ENCODE data around the gene MIGA2. TPM values are rescaled to one million over a fixed set of nuclear protein-coding genes. Genes with fewer than 3 reads are reported as not detected.
"Not testable (repeated sequence)": the region's sequence is repeated elsewhere in the genome, so short reads cannot be mapped to it uniquely, and the experiment has no call there.

The MIGA2 gene
- total and polyA plus RNA-seq, 2 donors = 14.4 to 43.0 TPM

GRCh38 chr9:129107651-129108050, 71.2 kb downstream of the MIGA2 start:
- no peaks in the 10 kb centered on the region for H3K9me3 ChIP-seq (ENCODE audit: control insufficient read depth in 2 of 2, insufficient read depth in 1 of 2, low read length in 1 of 2)
- peaks cover 0 to 4% of the 10 kb centered on the region in 2 donors for H3K36me3 ChIP-seq (ENCODE audit: control insufficient read depth in 2 of 2, insufficient read depth in 2 of 2, low read length in 1 of 2)
- WGBS = 98% methylated on average over 13 of the region's 13 CpGs
- H3K27ac ChIP-seq (ENCODE audit: low read depth in 1 of 2, low read length in 1 of 2) = no peak overlapping the region
- no peak overlapping the region for H3K4me3 ChIP-seq (ENCODE audit: low read length in 2 of 2)
- peaks cover 2 to 11% of the 10 kb centered on the region in 2 donors for H3K27me3 ChIP-seq (ENCODE audit: control insufficient read depth in 2 of 2, insufficient read depth in 1 of 2, low read length in 1 of 2)
- H3K4me1 ChIP-seq (ENCODE audit: control insufficient read depth in 2 of 2, insufficient read depth in 2 of 2, low read length in 2 of 2) = peaks cover 12 to 31% of the 10 kb centered on the region in 2 donors
- no peak for DNase-seq (ENCODE audit: low read depth in 6 of 9, low spot score in 9 of 9)

GRCh38 chr9:129108083-129108804, 71.8 kb downstream of the MIGA2 start:
- Histone ChIP-seq H3K27ac (ENCODE audit: low read depth in 1 of 2, low read length in 1 of 2) (peak overlapping the region in 1 of 2 donors; percentile 17), H3K9me3 (ENCODE audit: control insufficient read depth in 2 of 2, insufficient read depth in 1 of 2, low read length in 1 of 2) (no peaks in the 10 kb centered on the region), H3K36me3 (ENCODE audit: control insufficient read depth in 2 of 2, insufficient read depth in 2 of 2, low read length in 1 of 2) (peaks cover 0 to 4% of the 10 kb centered on the region in 2 donors), H3K27me3 (ENCODE audit: control insufficient read depth in 2 of 2, insufficient read depth in 1 of 2, low read length in 1 of 2) (peaks cover 2 to 11% of the 10 kb centered on the region in 2 donors), H3K4me1 (ENCODE audit: control insufficient read depth in 2 of 2, insufficient read depth in 2 of 2, low read length in 2 of 2) (peaks cover 14 to 30% of the 10 kb centered on the region in 2 donors), H3K4me3 (ENCODE audit: low read length in 2 of 2) (no peak overlapping the region)
- 98% methylated on average over 13 of the region's 13 CpGs for WGBS
- DNase-seq (ENCODE audit: low read depth in 6 of 9, low spot score in 9 of 9) = no peak

- 80% methylated on average over 10 of the region's 10 CpGs for WGBS
- Histone ChIP-seq H3K27me3 (ENCODE audit: control insufficient read depth in 2 of 2, insufficient read depth in 1 of 2, low read length in 1 of 2) (peaks cover 2 to 11% of the 10 kb centered on the region in 2 donors), H3K27ac (ENCODE audit: low read depth in 1 of 2, low read length in 1 of 2) (peak overlapping the region in 1 of 2 donors; percentile 17), H3K4me1 (ENCODE audit: control insufficient read depth in 2 of 2, insufficient read depth in 2 of 2, low read length in 2 of 2) (peaks cover 14 to 28% of the 10 kb centered on the region in 2 donors), H3K4me3 (ENCODE audit: low read length in 2 of 2) (no peak overlapping the region), H3K36me3 (ENCODE audit: control insufficient read depth in 2 of 2, insufficient read depth in 2 of 2, low read length in 1 of 2) (peaks cover 0 to 4% of the 10 kb centered on the region in 2 donors), H3K9me3 (ENCODE audit: control insufficient read depth in 2 of 2, insufficient read depth in 1 of 2, low read length in 1 of 2) (no peaks in the 10 kb centered on the region)
- DNase-seq (ENCODE audit: low read depth in 6 of 9, low spot score in 9 of 9) = no peak
Measured at GRCh38 chr9:129108805-129109536, 72.5 kb downstream of the MIGA2 start.

GRCh38 chr9:129109537-129109903, 73.1 kb downstream of the MIGA2 start:
- Histone ChIP-seq H3K4me3 (ENCODE audit: low read length in 2 of 2) (no peak overlapping the region), H3K27me3 (ENCODE audit: control insufficient read depth in 2 of 2, insufficient read depth in 1 of 2, low read length in 1 of 2) (peaks cover 2 to 11% of the 10 kb centered on the region in 2 donors), H3K9me3 (ENCODE audit: control insufficient read depth in 2 of 2, insufficient read depth in 1 of 2, low read length in 1 of 2) (no peaks in the 10 kb centered on the region), H3K4me1 (ENCODE audit: control insufficient read depth in 2 of 2, insufficient read depth in 2 of 2, low read length in 2 of 2) (peaks cover 15 to 28% of the 10 kb centered on the region in 2 donors), H3K36me3 (ENCODE audit: control insufficient read depth in 2 of 2, insufficient read depth in 2 of 2, low read length in 1 of 2) (peaks cover 0 to 4% of the 10 kb centered on the region in 2 donors), H3K27ac (ENCODE audit: low read depth in 1 of 2, low read length in 1 of 2) (no peak overlapping the region)
- DNase-seq (ENCODE audit: low read depth in 6 of 9, low spot score in 9 of 9) = peak in 1 of 9 donors; percentile 14
- WGBS = 91% methylated on average over 7 of the region's 7 CpGs

GRCh38 chr9:129109952-129110739, 73.7 kb downstream of the MIGA2 start:
- Histone ChIP-seq H3K9me3 (ENCODE audit: control insufficient read depth in 2 of 2, insufficient read depth in 1 of 2, low read length in 1 of 2) (no peaks in the 10 kb centered on the region), H3K4me1 (ENCODE audit: control insufficient read depth in 2 of 2, insufficient read depth in 2 of 2, low read length in 2 of 2) (peaks cover 19 to 33% of the 10 kb centered on the region in 2 donors), H3K27ac (ENCODE audit: low read depth in 1 of 2, low read length in 1 of 2) (peak overlapping the region in 1 of 2 donors; percentile 52), H3K4me3 (ENCODE audit: low read length in 2 of 2) (peak overlapping the region; percentile 52 to 82), H3K36me3 (ENCODE audit: control insufficient read depth in 2 of 2, insufficient read depth in 2 of 2, low read length in 1 of 2) (peaks cover 0 to 4% of the 10 kb centered on the region in 2 donors), H3K27me3 (ENCODE audit: control insufficient read depth in 2 of 2, insufficient read depth in 1 of 2, low read length in 1 of 2) (peaks cover 2 to 11% of the 10 kb centered on the region in 2 donors)
- DNase-seq (ENCODE audit: low read depth in 6 of 9, low spot score in 9 of 9) = peak in 1 of 9 donors; percentile 14
- 11% methylated on average over 64 of the region's 64 CpGs for WGBS

GRCh38 chr9:129110740-129111527, 74.5 kb downstream of the MIGA2 start, which contains the start of the genes CRAT and PTPA:
Gene CRAT, minus strand, starts transcription at chr9:129110793. Its CDS starts 284 bp downstream, at chr9:129110509.
Gene PTPA, plus strand, starts transcription at chr9:129111415. Its CDS starts 186 bp downstream, at chr9:129111601.
- Histone ChIP-seq H3K4me1 (ENCODE audit: control insufficient read depth in 2 of 2, insufficient read depth in 2 of 2, low read length in 2 of 2) (peaks cover 19 to 33% of the 10 kb centered on the region in 2 donors), H3K27ac (ENCODE audit: low read depth in 1 of 2, low read length in 1 of 2) (peak within 1 kb of the TSS; percentile 95 to 96), H3K27me3 (ENCODE audit: control insufficient read depth in 2 of 2, insufficient read depth in 1 of 2, low read length in 1 of 2) (peaks cover 2 to 11% of the 10 kb centered on the region in 2 donors), H3K4me3 (ENCODE audit: low read length in 2 of 2) (peak within 1 kb of the TSS; percentile 82 to 88), H3K36me3 (ENCODE audit: control insufficient read depth in 2 of 2, insufficient read depth in 2 of 2, low read length in 1 of 2) (peaks cover 0 to 4% of the 10 kb centered on the region in 2 donors), H3K9me3 (ENCODE audit: control insufficient read depth in 2 of 2, insufficient read depth in 1 of 2, low read length in 1 of 2) (no peaks in the 10 kb centered on the region)
- under 1% methylated on average over 77 of the region's 77 CpGs for WGBS
- DNase-seq (ENCODE audit: low read depth in 6 of 9, low spot score in 9 of 9) = peak; percentile 76 to 93 (median 86)

- Histone ChIP-seq H3K36me3 (ENCODE audit: control insufficient read depth in 2 of 2, insufficient read depth in 2 of 2, low read length in 1 of 2) (peaks cover 0 to 4% of the 10 kb centered on the region in 2 donors), H3K27me3 (ENCODE audit: control insufficient read depth in 2 of 2, insufficient read depth in 1 of 2, low read length in 1 of 2) (peaks cover 2 to 11% of the 10 kb centered on the region in 2 donors), H3K9me3 (ENCODE audit: control insufficient read depth in 2 of 2, insufficient read depth in 1 of 2, low read length in 1 of 2) (no peaks in the 10 kb centered on the region), H3K27ac (ENCODE audit: low read depth in 1 of 2, low read length in 1 of 2) (peak overlapping the region; percentile 77 to 86), H3K4me1 (ENCODE audit: control insufficient read depth in 2 of 2, insufficient read depth in 2 of 2, low read length in 2 of 2) (peaks cover 19 to 33% of the 10 kb centered on the region in 2 donors), H3K4me3 (ENCODE audit: low read length in 2 of 2) (peak overlapping the region; percentile 82 to 88)
- peak in 2 of 9 donors; percentile 28 to 49 for DNase-seq (ENCODE audit: low read depth in 6 of 9, low spot score in 9 of 9)
- WGBS = 1% methylated on average over 37 of the region's 37 CpGs
Measured at GRCh38 chr9:129111528-129112151, 75.2 kb downstream of the MIGA2 start.

GRCh38 chr9:129112526-129112925, 76.1 kb downstream of the MIGA2 start:
- not testable (repeated sequence) for H3K9me3 ChIP-seq (ENCODE audit: control insufficient read depth in 2 of 2, insufficient read depth in 1 of 2, low read length in 1 of 2); H3K27ac ChIP-seq (ENCODE audit: low read depth in 1 of 2, low read length in 1 of 2); H3K36me3 ChIP-seq (ENCODE audit: control insufficient read depth in 2 of 2, insufficient read depth in 2 of 2, low read length in 1 of 2); DNase-seq (ENCODE audit: low read depth in 6 of 9, low spot score in 9 of 9)
- Histone ChIP-seq H3K4me1 (ENCODE audit: control insufficient read depth in 2 of 2, insufficient read depth in 2 of 2, low read length in 2 of 2) (peaks cover 19 to 33% of the 10 kb centered on the region in 2 donors), H3K4me3 (ENCODE audit: low read length in 2 of 2) (peak overlapping the region; percentile 82 to 88), H3K27me3 (ENCODE audit: control insufficient read depth in 2 of 2, insufficient read depth in 1 of 2, low read length in 1 of 2) (peaks cover 2 to 11% of the 10 kb centered on the region in 2 donors)
- 98% methylated on average over 17 of the region's 17 CpGs for WGBS

Measured in thymus (tissue), 11 donors.